ENCODE data around the gene KIAA1217. TPM values are rescaled to one million over a fixed set of nuclear protein-coding genes. Genes with fewer than 3 reads are reported as not detected.

Gene KIAA1217
- total RNA-seq, 1 donor from 2014 or later = 18.9 TPM

DNA sequence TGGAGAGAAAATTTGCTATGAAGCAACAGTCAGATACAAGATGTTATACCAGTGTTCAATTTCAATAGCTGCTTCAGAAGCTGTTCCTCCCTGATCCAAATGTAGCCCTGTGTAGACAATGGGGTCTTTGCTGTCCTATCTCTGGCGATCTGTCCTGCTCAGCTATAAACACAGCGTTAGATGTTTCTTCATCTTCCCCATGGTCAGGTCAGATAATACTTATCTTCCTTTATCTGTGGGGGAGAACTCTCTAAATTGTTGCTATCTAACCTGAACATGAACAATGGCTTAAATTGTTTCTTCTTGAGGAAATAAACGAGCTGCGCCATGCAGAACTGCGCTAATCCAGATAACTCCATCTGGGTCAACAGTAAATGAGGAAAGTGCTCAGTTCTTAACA is 15.6 kb upstream of the KIAA1217 start:
- TF ChIP-seq, protein P1, sequence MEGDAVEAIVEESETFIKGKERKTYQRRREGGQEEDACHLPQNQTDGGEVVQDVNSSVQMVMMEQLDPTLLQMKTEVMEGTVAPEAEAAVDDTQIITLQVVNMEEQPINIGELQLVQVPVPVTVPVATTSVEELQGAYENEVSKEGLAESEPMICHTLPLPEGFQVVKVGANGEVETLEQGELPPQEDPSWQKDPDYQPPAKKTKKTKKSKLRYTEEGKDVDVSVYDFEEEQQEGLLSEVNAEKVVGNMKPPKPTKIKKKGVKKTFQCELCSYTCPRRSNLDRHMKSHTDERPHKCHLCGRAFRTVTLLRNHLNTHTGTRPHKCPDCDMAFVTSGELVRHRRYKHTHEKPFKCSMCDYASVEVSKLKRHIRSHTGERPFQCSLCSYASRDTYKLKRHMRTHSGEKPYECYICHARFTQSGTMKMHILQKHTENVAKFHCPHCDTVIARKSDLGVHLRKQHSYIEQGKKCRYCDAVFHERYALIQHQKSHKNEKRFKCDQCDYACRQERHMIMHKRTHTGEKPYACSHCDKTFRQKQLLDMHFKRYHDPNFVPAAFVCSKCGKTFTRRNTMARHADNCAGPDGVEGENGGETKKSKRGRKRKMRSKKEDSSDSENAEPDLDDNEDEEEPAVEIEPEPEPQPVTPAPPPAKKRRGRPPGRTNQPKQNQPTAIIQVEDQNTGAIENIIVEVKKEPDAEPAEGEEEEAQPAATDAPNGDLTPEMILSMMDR (IDR thresholded peaks at IDR 0.05; ENCODE audit: insufficient read depth, low read length, poor library complexity, severe bottlenecking) = no peak
- H3K4me3 ChIP-seq (ENCODE audit: low read depth, low read length) = no peak overlapping the region
- H3K27me3 ChIP-seq (ENCODE audit: control insufficient read depth, insufficient read depth, low read length) = no peaks in the 10 kb centered on the region
- DNase-seq (ENCODE audit: low read depth) = no peak
- no peaks in the 10 kb centered on the region for H3K36me3 ChIP-seq (ENCODE audit: control insufficient read depth, insufficient read depth, low read length)

DNA sequence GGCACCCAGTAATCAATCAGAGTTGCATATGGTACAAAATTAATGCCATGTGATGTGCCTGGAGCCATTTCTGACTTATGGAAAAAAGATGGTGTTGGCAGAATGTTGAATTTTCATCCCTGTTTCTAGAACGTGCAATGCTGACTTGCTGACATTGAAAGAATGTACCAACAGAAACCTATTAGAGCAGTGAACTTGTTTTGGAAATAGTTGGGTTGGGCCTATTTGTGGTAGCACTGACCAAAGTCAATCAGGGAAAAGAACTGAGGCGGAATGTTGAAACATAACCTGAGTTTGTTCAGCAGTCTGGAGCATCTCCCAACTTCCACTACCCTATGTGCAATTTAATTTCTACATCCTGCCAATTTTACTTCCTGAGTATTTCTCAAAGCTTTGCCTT is 11.7 kb upstream of the KIAA1217 start:
- H3K4me3 ChIP-seq (ENCODE audit: low read depth, low read length) = no peak overlapping the region
- H3K27me3 ChIP-seq (ENCODE audit: control insufficient read depth, insufficient read depth, low read length) = no peaks in the 10 kb centered on the region
- no peaks in the 10 kb centered on the region for H3K36me3 ChIP-seq (ENCODE audit: control insufficient read depth, insufficient read depth, low read length)
- DNase-seq (ENCODE audit: low read depth) = no peak
- TF ChIP-seq, protein P1 (IDR thresholded peaks at IDR 0.05; ENCODE audit: insufficient read depth, low read length, poor library complexity, severe bottlenecking) = no peak

DNA sequence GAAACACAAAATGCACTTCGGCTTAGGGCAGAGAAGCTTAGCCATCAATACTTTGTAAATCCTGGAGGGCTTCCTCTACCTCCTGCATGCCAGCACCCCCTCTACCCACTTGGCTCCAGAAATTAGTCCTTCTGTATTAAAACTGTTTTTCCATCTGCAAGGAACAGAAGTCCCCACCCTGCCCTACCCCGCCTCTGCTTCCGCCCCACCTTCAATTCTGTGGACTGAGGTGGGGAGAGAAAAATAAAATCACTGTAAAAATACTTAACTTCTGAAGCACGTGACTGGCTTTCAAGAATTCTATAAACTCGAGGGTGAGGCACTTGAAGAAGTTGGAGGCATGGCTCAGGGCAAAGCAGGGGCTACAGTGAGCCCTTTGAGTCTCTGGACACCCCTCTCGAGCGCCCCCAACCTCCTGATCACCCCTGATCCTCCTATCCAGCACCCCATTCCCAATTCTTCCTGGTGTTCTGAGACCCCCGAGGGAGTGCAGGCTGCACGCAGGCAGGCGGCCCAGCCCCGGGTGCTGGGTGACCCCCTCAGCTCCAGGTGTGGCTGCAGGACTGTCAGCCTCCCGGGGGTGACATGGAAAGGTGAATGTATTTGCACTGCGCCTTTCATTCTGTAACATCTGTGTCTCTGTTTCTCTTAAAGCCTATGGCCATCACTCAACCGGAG is 7.3 kb upstream of the KIAA1217 start:
- DNase-seq (ENCODE audit: low read depth) = no peak
- TF ChIP-seq, protein P1 (IDR thresholded peaks at IDR 0.05; ENCODE audit: insufficient read depth, low read length, poor library complexity, severe bottlenecking) = no peak
- Histone ChIP-seq H3K36me3 (ENCODE audit: control insufficient read depth, insufficient read depth, low read length) (no peaks in the 10 kb centered on the region), H3K4me3 (ENCODE audit: low read depth, low read length) (no peak overlapping the region), H3K27me3 (ENCODE audit: control insufficient read depth, insufficient read depth, low read length) (no peaks in the 10 kb centered on the region)

DNA sequence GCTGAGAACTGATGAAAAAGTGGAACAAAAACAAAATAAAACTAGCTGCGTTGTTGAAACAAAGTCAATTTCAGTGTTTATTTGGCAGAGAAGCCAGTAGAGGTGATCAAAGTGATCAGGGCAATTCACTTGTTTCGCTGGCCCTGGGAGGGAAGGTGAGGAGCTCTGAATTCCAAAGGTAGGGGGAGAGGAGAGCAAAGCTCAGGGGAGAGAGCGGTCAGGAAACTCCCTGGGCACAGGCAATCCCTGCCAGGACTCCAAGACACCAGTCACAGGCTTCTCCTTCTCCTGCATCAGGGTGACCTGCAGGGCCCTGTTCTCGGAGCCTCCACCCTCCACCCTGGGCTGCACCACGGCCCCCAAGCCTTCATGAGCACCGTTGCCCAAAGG is 6.8 kb upstream of the KIAA1217 start:
- H3K27me3 ChIP-seq (ENCODE audit: control insufficient read depth, insufficient read depth, low read length) = no peaks in the 10 kb centered on the region
- H3K36me3 ChIP-seq (ENCODE audit: control insufficient read depth, insufficient read depth, low read length) = no peaks in the 10 kb centered on the region
- no peak overlapping the region for H3K4me3 ChIP-seq (ENCODE audit: low read depth, low read length)
- DNase-seq (ENCODE audit: low read depth) = no peak
- TF ChIP-seq, protein P1 (IDR thresholded peaks at IDR 0.05; ENCODE audit: insufficient read depth, low read length, poor library complexity, severe bottlenecking) = no peak

DNA sequence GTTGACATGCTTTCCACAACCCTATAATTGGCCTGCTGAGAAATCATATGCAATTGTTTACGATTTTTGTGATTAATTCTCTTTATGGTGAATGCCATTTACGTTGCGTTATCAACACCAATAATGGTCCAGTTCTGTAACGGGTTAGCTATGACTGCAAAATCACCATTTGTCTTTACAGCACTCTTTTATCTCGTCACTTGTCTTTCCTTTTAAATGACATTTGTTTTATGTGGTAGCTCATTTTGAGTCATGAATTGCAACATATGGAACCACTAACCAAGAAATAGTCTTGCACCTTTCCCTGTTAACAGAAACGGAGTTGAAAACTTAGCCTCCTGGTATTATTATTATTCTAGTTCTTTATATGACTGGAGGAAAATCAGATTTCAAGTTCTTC is 3.1 kb upstream of the KIAA1217 start:
- no peaks in the 10 kb centered on the region for H3K36me3 ChIP-seq (ENCODE audit: control insufficient read depth, insufficient read depth, low read length)
- H3K27me3 ChIP-seq (ENCODE audit: control insufficient read depth, insufficient read depth, low read length) = no peaks in the 10 kb centered on the region
- no peak for DNase-seq (ENCODE audit: low read depth)
- H3K4me3 ChIP-seq (ENCODE audit: low read depth, low read length) = no peak overlapping the region
- TF ChIP-seq, protein P1 (IDR thresholded peaks at IDR 0.05; ENCODE audit: insufficient read depth, low read length, poor library complexity, severe bottlenecking) = no peak

DNA sequence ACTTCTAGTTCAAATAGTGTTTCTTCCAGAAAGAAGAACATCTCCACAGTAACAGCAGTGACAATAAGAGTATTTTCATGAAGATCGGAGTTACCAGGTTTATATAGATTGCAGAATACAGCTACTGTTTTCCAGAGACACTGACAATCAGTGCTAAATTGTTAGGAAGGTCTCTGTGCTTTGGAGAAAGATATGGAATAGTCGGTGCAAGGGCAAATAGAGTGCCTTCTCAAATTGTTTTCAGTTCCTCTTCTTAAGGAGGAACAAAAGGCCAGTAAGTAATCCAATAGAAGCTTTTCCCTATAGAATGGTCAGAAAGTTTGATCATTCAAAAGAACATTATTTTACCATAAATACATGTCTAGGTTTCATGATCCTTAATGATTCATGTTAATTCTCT is 2.6 kb upstream of the KIAA1217 start:
- DNase-seq (ENCODE audit: low read depth) = no peak
- Histone ChIP-seq H3K4me3 (ENCODE audit: low read depth, low read length) (no peak overlapping the region), H3K27me3 (ENCODE audit: control insufficient read depth, insufficient read depth, low read length) (no peaks in the 10 kb centered on the region), H3K36me3 (ENCODE audit: control insufficient read depth, insufficient read depth, low read length) (no peaks in the 10 kb centered on the region)
- TF ChIP-seq, protein P1 (IDR thresholded peaks at IDR 0.05; ENCODE audit: insufficient read depth, low read length, poor library complexity, severe bottlenecking) = no peak
